ENCODE data around the gene SOX6.

Gene SOX6

DNA sequence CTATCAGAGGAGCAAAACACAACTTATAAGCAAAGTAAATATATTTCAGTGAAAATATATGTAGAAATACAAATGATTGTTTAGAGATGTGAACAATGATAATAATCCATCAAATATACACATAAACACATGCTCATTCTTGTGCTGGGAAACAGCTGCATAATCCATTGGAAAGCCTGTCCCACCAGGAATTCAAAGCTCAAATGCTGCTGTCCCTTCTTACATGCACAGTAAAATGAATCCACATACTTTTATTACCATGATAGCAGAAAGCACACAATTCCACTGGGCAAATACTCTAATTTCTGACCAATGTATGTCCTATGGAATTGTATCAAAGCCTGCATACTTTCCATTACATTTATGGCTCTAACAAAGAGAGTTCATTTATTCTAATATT lies 44.5 kb downstream of the SOX6 start:
- Histone ChIP-seq H3K4me1 (ENCODE audit: insufficient read depth, low read length) (no peaks in the 10 kb centered on the region), H3K36me3 (ENCODE audit: insufficient read depth, low read depth, low read length) (no peaks in the 10 kb centered on the region), H3K27ac (ENCODE audit: low read length) (no peak overlapping the region), H3K27me3 (ENCODE audit: insufficient read depth, low read length) (no peaks in the 10 kb centered on the region), H3K9ac (ENCODE audit: low read depth, low read length) (no peak overlapping the region), H3K4me3 (ENCODE audit: low read length) (no peak overlapping the region), H3K9me3 (ENCODE audit: insufficient read depth, low read depth, low read length) (no peaks in the 10 kb centered on the region)

DNA sequence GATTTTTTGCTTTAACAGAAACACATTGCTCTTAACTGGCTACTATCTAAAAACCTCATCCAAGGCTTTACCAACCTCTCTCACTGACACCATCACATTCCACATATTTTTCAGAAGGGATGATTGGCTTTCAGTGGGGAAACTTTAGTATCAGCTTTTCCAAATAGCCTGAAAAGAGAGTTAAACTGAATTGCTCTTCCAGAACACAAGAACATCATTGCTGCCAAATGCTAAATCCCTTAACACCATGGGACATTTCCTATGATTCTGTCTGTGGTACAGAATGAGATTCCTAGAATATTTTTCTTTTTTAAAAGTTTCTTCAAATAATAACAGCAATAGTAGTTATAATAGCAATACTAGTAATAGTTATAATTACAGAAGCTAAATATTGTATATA lies 45.4 kb downstream of the SOX6 start:
- no peaks in the 10 kb centered on the region for H3K27me3 ChIP-seq (ENCODE audit: insufficient read depth, low read length)
- no peak overlapping the region for H3K9ac ChIP-seq (ENCODE audit: low read depth, low read length)
- no peaks in the 10 kb centered on the region for H3K36me3 ChIP-seq (ENCODE audit: insufficient read depth, low read depth, low read length)
- no peak overlapping the region for H3K4me3 ChIP-seq (ENCODE audit: low read length)
- no peak overlapping the region for H3K27ac ChIP-seq (ENCODE audit: low read length)
- H3K9me3 ChIP-seq (ENCODE audit: insufficient read depth, low read depth, low read length) = no peaks in the 10 kb centered on the region
- H3K4me1 ChIP-seq (ENCODE audit: insufficient read depth, low read length) = no peaks in the 10 kb centered on the region

DNA sequence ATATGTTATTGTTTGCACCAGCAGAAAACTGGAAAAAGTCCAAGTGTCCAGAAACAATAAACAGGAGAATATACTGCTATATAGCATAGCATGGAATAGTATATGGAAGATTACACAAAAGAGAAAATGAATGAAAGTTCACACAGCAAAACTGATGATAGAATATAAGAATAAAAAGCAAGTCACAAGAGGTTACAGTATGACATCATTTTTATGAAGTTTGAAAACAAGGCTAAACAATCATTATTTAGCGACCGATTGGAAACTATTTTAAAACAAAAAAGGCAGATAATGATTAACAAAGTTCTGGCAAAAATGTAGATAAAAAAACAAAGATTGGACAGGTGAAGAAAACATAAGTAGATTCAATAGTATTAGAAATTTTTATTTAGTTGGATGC lies 47.1 kb downstream of the SOX6 start:
- Histone ChIP-seq H3K9ac (ENCODE audit: low read depth, low read length) (no peak overlapping the region), H3K4me3 (ENCODE audit: low read length) (no peak overlapping the region), H3K27me3 (ENCODE audit: insufficient read depth, low read length) (no peaks in the 10 kb centered on the region), H3K36me3 (ENCODE audit: insufficient read depth, low read depth, low read length) (no peaks in the 10 kb centered on the region), H3K9me3 (ENCODE audit: insufficient read depth, low read depth, low read length) (no peaks in the 10 kb centered on the region), H3K4me1 (ENCODE audit: insufficient read depth, low read length) (no peaks in the 10 kb centered on the region), H3K27ac (ENCODE audit: low read length) (no peak overlapping the region)

DNA sequence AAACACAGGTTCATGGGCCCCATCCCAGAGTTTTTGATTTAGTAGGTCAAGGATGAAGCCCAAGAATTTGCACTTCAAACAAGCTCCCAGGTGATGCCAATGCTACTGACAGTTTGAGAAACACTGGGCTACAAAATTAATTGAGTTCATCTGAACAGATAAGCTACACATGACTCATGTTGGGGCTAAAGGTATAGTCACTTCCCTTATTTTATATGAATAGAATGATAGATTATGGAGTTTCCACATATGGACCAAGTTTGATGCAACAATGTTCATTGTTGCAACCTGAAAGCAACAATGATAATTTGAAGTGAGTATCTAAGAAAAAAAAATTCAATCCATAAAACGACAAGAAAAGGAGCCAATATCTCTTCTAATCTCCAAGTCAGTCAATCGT lies 54.9 kb downstream of the SOX6 start:
- no peak overlapping the region for H3K9ac ChIP-seq (ENCODE audit: low read depth, low read length)
- no peaks in the 10 kb centered on the region for H3K27me3 ChIP-seq (ENCODE audit: insufficient read depth, low read length)
- H3K27ac ChIP-seq (ENCODE audit: low read length) = no peak overlapping the region
- no peaks in the 10 kb centered on the region for H3K36me3 ChIP-seq (ENCODE audit: insufficient read depth, low read depth, low read length)
- no peak overlapping the region for H3K4me3 ChIP-seq (ENCODE audit: low read length)
- H3K4me1 ChIP-seq (ENCODE audit: insufficient read depth, low read length) = no peaks in the 10 kb centered on the region
- H3K9me3 ChIP-seq (ENCODE audit: insufficient read depth, low read depth, low read length) = no peaks in the 10 kb centered on the region

DNA sequence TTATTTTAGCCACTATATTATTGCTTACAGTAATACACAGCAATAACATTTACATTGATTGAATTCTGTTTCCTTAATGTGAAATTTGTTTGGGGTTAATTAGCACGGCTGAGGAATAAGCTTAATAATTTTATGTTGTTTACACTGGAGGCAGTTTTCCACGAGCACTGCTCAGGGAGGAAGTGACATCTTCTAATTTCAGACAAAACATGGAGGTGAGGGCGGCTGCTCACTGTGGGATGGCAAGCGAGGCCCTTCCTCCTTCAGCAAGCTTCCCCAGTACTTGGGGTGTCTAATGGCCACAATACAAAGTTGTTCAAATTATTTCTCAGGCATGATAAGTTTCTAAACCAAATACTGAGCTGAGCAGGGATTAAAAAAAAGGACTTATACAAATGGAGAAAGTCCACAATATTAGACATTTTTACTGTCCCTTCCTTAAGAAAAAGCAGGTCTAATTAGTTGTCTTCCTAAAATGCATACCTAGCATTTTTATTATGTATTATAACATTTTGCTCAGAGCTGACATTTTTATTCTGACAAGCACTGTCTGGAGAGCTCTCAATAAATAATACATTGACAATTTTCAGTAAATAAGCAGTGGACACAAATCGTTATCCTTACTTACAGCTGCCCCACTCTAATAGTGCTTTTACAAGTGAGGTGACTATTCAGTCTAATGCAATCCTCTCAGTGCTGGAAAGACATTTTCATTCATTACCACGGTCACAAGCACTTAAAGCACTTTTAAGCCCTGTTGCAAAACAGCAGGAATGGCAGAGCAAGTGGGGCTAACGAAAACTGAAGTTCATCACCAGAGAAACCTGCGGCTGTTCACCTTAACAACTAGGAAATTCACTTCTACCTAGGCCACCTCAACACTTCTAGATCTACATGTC lies 56.2 kb downstream of the SOX6 start:
- Histone ChIP-seq H3K4me3 (ENCODE audit: low read length) (no peak overlapping the region), H3K27ac (ENCODE audit: low read length) (no peak overlapping the region), H3K9ac (ENCODE audit: low read depth, low read length) (no peak overlapping the region), H3K27me3 (ENCODE audit: insufficient read depth, low read length) (no peaks in the 10 kb centered on the region), H3K4me1 (ENCODE audit: insufficient read depth, low read length) (no peaks in the 10 kb centered on the region), H3K9me3 (ENCODE audit: insufficient read depth, low read depth, low read length) (no peaks in the 10 kb centered on the region), H3K36me3 (ENCODE audit: insufficient read depth, low read depth, low read length) (no peaks in the 10 kb centered on the region)

DNA sequence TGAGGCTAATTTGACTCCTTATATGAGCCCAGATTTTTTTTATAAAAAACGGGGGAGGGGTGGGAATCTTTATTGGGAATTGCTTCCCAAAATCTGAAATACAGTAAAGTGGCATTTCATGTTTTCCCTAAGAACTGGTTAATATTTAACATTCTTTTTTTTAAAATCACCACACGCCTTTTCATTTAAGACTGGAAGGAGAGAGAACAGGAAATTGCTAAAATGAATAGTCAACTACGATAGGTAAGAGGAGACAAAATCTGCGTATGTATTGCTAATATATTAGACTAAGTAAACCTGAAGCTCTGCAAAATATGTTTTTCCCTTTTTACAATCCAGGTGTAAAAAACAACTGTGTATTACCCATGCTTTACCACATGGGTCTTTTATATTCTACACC lies 57.0 kb downstream of the SOX6 start:
- Histone ChIP-seq H3K9me3 (ENCODE audit: insufficient read depth, low read depth, low read length) (no peaks in the 10 kb centered on the region), H3K9ac (ENCODE audit: low read depth, low read length) (no peak overlapping the region), H3K36me3 (ENCODE audit: insufficient read depth, low read depth, low read length) (no peaks in the 10 kb centered on the region), H3K4me3 (ENCODE audit: low read length) (no peak overlapping the region), H3K4me1 (ENCODE audit: insufficient read depth, low read length) (no peaks in the 10 kb centered on the region), H3K27me3 (ENCODE audit: insufficient read depth, low read length) (no peaks in the 10 kb centered on the region), H3K27ac (ENCODE audit: low read length) (no peak overlapping the region)

DNA sequence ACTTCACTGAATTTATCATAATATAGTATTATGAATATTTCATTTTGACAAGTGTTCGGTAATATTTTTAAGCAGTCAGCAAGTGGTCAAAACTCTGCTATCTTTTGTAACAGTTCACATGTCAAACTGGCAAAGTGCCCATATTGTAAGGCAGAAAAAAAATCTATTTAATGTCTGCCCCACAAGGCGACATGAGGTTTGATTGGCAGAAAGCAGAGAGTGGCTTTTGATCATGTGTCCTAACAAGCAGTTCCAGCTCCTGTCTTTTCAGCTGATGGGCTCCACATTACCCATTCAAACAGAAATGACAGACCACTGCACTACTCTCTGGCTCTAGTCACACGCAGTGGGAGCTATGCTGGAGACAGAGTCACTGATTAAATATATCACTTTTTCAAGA lies 59.0 kb downstream of the SOX6 start:
- no peak overlapping the region for H3K9ac ChIP-seq (ENCODE audit: low read depth, low read length)
- no peaks in the 10 kb centered on the region for H3K36me3 ChIP-seq (ENCODE audit: insufficient read depth, low read depth, low read length)
- H3K4me3 ChIP-seq (ENCODE audit: low read length) = no peak overlapping the region
- H3K27me3 ChIP-seq (ENCODE audit: insufficient read depth, low read length) = no peaks in the 10 kb centered on the region
- H3K27ac ChIP-seq (ENCODE audit: low read length) = no peak overlapping the region
- no peaks in the 10 kb centered on the region for H3K9me3 ChIP-seq (ENCODE audit: insufficient read depth, low read depth, low read length)
- H3K4me1 ChIP-seq (ENCODE audit: insufficient read depth, low read length) = peaks cover 7% of the 10 kb centered on the region; the same call in 1 of the 2 replicates

DNA sequence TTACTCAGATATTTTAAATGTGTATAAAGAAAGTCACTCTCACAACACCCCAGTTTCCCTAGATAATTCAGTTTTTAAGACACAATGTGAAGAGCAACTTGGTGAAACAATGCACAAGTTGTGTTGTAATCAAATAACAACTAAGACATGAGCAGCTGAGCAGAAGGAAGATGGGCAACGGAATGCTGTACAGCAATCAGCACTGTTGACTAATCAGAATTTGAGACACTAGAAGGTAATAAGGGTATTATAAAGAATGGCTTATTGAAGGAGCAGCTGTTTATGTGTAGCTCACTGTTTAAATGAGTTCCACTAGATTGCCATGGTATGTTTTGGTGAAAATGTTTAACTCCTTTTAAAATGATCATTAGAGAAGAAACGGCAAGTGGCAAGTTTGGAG lies 60.1 kb downstream of the SOX6 start:
- H3K9ac ChIP-seq (ENCODE audit: low read depth, low read length) = no peak overlapping the region
- H3K9me3 ChIP-seq (ENCODE audit: insufficient read depth, low read depth, low read length) = no peaks in the 10 kb centered on the region
- no peaks in the 10 kb centered on the region for H3K36me3 ChIP-seq (ENCODE audit: insufficient read depth, low read depth, low read length)
- H3K27me3 ChIP-seq (ENCODE audit: insufficient read depth, low read length) = no peaks in the 10 kb centered on the region
- peaks cover 7% of the 10 kb centered on the region; the same call in 1 of the 2 replicates for H3K4me1 ChIP-seq (ENCODE audit: insufficient read depth, low read length)
- no peak overlapping the region for H3K4me3 ChIP-seq (ENCODE audit: low read length)
- no peak overlapping the region for H3K27ac ChIP-seq (ENCODE audit: low read length)

DNA sequence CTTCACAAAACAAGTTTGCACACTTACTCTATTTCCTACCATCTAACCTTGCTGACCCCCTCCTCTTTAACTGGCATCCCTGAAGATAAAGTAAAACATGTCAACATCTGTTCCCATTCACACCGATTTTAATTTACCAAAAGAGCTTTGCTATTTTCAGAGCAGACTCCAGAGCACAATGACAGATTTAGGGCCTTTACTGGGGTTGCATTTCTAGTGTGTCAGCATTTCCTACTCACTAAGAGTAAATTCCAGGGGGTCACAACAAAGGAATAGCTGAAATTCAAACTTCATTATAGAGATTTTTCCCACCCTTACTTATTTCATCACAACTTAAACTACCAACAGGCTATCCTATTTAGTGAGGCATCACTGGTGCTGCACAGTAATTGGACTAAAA lies 60.8 kb downstream of the SOX6 start:
- H3K36me3 ChIP-seq (ENCODE audit: insufficient read depth, low read depth, low read length) = no peaks in the 10 kb centered on the region
- no peak overlapping the region for H3K27ac ChIP-seq (ENCODE audit: low read length)
- no peak overlapping the region for H3K4me3 ChIP-seq (ENCODE audit: low read length)
- peaks cover 7% of the 10 kb centered on the region; the same call in 1 of the 2 replicates for H3K4me1 ChIP-seq (ENCODE audit: insufficient read depth, low read length)
- H3K9me3 ChIP-seq (ENCODE audit: insufficient read depth, low read depth, low read length) = no peaks in the 10 kb centered on the region
- H3K27me3 ChIP-seq (ENCODE audit: insufficient read depth, low read length) = no peaks in the 10 kb centered on the region
- no peak overlapping the region for H3K9ac ChIP-seq (ENCODE audit: low read depth, low read length)

DNA sequence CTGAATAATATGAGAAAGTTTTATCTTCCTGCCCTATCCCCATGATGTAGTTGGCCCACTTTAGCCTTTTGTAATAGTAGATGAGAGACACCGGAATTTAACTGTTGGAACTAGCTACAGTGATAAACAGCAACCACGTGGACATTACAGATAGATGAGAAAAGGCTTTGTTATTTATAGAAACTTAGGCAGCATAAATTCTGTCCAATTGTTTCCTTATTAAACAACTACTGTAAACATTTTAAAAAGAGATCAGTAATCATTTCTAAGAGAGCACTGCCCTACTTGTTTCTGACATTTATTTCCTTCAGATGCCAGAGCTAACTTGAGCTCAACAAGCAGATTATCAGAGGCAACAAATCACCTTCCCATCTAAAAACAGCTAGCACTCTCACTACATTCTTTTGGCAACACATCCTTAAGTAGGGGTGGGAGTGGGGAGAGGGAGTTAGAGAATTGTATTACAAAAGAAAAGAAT lies 63.1 kb downstream of the SOX6 start:
- H3K27ac ChIP-seq (ENCODE audit: low read length) = no peak overlapping the region
- H3K4me3 ChIP-seq (ENCODE audit: low read length) = no peak overlapping the region
- no peaks in the 10 kb centered on the region for H3K36me3 ChIP-seq (ENCODE audit: insufficient read depth, low read depth, low read length)
- no peaks in the 10 kb centered on the region for H3K9me3 ChIP-seq (ENCODE audit: insufficient read depth, low read depth, low read length)
- H3K9ac ChIP-seq (ENCODE audit: low read depth, low read length) = no peak overlapping the region
- no peaks in the 10 kb centered on the region for H3K27me3 ChIP-seq (ENCODE audit: insufficient read depth, low read length)
- peaks cover 7% of the 10 kb centered on the region; the same call in 1 of the 2 replicates for H3K4me1 ChIP-seq (ENCODE audit: insufficient read depth, low read length)

DNA sequence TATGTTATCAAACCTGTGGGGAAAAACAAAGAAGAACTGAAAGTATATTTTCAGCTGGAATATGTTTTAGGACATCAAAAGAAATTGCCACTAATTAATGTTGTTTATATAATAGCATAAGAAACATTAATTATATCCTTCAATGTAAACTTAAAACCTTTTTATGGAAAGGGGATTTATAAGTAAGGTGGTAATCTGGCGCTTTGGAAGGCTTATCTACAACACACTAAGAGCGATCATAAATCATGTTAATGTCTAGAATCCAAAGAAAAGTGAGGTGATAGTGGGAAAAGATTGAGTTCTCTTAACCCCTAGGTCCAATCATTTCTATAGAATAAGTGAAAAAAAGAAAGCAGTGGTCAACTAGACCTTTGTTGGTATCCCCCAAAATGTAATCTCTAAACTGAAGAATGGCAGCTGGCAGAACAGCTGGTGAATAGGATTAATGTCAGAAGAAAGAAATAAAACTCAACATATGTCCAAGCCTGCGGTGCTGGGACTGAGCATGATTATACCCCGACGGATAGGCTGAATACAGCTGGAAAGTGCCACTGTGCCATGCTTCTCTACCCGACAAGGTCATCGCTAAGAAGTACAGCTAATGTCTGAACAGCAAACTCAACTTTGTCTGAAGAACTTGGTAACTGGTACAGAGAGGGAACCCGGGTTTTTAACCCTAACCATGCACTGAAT lies 64.0 kb downstream of the SOX6 start:
- no peak overlapping the region for H3K27ac ChIP-seq (ENCODE audit: low read length)
- peaks cover 13% of the 10 kb centered on the region; the same call in 1 of the 2 replicates for H3K4me1 ChIP-seq (ENCODE audit: insufficient read depth, low read length)
- H3K9ac ChIP-seq (ENCODE audit: low read depth, low read length) = no peak overlapping the region
- H3K9me3 ChIP-seq (ENCODE audit: insufficient read depth, low read depth, low read length) = no peaks in the 10 kb centered on the region
- H3K27me3 ChIP-seq (ENCODE audit: insufficient read depth, low read length) = no peaks in the 10 kb centered on the region
- no peaks in the 10 kb centered on the region for H3K36me3 ChIP-seq (ENCODE audit: insufficient read depth, low read depth, low read length)
- H3K4me3 ChIP-seq (ENCODE audit: low read length) = no peak overlapping the region

DNA sequence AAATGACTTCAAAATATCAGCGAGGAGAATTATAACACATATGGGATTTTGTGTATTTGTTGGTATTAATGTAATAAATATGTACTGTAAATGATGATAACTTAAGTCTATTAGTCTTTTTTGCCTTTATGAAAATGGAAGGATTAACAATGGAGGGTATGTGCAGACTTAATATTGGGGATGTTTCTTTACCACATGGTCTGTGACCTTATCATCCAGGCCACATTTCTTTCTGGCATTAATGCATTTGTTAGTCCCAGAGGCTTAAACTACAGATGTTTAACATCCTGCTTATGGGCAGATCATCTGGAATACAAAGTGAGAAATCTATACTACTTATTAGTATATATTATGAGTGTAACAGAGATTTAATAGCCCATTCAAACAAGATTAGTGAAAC lies 64.6 kb downstream of the SOX6 start:
- H3K36me3 ChIP-seq (ENCODE audit: insufficient read depth, low read depth, low read length) = no peaks in the 10 kb centered on the region
- no peak overlapping the region for H3K9ac ChIP-seq (ENCODE audit: low read depth, low read length)
- no peaks in the 10 kb centered on the region for H3K9me3 ChIP-seq (ENCODE audit: insufficient read depth, low read depth, low read length)
- H3K4me1 ChIP-seq (ENCODE audit: insufficient read depth, low read length) = peaks cover 17% of the 10 kb centered on the region; the same call in 1 of the 2 replicates
- H3K27ac ChIP-seq (ENCODE audit: low read length) = no peak overlapping the region
- H3K4me3 ChIP-seq (ENCODE audit: low read length) = no peak overlapping the region
- H3K27me3 ChIP-seq (ENCODE audit: insufficient read depth, low read length) = no peaks in the 10 kb centered on the region

All from iPS-20b (cell line).